ENCODE data around the gene AHI1. TPM values are rescaled to one million over a fixed set of nuclear protein-coding genes. Genes with fewer than 3 reads are reported as not detected.

AHI1 gene
- total RNA-seq, 6 experiments from 2014 or later, result 14.6 to 19.1 (median 17.0) TPM

DNA sequence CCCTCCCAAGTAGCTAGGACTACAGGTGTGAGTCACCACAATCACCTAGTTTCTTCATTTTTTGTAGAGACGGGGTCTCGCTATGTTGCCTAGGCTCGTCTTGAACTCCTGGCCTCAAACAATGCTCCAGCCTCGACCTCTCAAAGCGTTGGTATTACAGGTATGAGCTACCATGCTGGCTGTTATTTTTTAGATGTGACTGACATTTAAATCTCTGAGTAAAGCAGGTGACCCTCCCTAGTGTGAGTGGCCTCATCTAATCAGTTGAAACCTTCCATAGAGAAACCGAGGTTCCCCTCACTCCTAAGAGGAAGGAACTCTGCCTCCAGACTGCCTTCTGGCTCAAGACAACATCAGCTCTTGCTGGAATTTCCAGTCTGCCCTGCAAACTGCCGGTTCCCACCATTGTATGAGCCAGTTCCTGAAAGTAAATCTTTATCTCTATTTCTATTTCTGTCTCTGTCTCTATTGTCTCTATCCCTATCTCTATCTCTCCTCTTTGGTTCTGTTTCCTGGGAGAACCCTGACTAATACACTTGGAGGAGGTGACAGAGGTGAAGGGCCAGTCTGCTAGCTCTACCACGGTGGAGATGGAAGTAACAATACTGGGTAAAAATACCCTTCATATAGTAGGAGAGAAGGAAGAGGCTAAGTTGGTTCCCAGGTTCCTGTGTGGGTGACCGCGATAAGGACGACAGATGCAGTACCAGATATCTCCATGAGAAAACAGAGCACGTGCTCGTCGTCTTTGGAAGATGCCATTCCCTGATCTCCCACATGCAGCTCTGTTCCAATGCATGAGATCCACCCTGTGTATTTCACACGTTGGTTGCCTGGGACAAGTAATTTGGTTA lies 235.4 kb downstream of the AHI1 start:
- Mint-ChIP-seq H3K4me1 (ENCODE audit: low read depth) (peaks cover 8% of the 10 kb centered on the region; the same call in 1 of the 2 replicates), H3K4me3 (no peak overlapping the region), H3K36me3 (ENCODE audit: low read depth) (no peaks in the 10 kb centered on the region), H3K9me3 (no peaks in the 10 kb centered on the region), H3K27ac (no peak overlapping the region), H3K27me3 (ENCODE audit: insufficient read depth) (no peaks in the 10 kb centered on the region; the same call in 1 of the 2 replicates)
- TF ChIP-seq, protein P1, sequence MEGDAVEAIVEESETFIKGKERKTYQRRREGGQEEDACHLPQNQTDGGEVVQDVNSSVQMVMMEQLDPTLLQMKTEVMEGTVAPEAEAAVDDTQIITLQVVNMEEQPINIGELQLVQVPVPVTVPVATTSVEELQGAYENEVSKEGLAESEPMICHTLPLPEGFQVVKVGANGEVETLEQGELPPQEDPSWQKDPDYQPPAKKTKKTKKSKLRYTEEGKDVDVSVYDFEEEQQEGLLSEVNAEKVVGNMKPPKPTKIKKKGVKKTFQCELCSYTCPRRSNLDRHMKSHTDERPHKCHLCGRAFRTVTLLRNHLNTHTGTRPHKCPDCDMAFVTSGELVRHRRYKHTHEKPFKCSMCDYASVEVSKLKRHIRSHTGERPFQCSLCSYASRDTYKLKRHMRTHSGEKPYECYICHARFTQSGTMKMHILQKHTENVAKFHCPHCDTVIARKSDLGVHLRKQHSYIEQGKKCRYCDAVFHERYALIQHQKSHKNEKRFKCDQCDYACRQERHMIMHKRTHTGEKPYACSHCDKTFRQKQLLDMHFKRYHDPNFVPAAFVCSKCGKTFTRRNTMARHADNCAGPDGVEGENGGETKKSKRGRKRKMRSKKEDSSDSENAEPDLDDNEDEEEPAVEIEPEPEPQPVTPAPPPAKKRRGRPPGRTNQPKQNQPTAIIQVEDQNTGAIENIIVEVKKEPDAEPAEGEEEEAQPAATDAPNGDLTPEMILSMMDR (IDR thresholded peaks at IDR 0.05), result no peak
- DNase-seq, result no peak

DNA sequence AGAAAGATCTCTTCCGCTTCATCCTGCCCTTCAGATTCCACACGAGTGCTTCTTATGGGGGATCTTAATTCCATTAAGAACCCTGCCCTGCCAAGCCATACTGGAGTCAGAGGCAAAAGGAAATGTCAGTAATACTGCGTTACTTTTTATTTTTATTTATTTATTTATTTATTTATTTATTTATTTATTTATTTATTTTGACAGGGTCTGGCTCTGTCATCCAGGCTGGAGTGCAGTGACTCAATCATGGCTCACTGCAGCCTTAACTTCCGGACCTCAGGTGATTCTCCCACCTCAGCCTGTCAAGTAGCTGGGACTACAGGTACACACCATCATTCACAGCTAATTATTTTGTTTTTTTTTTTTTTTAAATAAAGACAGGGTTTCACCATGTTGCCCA lies 236.9 kb downstream of the AHI1 start:
- Mint-ChIP-seq H3K27me3 (ENCODE audit: insufficient read depth) (peaks cover 2% of the 10 kb centered on the region), H3K4me3 (no peak overlapping the region)

DNA sequence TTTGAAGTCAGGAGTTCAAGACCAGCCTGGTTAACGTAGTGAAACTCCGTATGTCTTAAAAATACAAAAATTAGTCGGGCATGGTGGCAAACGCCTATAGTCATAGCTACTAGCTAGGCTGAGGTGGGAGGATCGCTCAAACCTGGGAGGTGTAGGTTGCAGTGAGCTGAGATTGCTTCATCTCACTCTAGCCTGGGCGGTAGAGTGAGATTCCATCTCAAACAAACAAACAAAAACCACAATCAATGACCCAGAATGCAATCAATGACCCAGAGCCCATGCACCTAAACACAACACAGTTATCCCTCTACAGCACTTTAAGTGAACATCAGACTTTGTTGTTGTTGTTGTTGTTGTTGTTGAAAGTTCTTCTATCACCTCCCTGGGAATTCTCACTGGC lies 238.6 kb downstream of the AHI1 start:
- Mint-ChIP-seq H3K27me3 (ENCODE audit: insufficient read depth) (peaks cover 6% of the 10 kb centered on the region), H3K36me3 (ENCODE audit: low read depth) (no peaks in the 10 kb centered on the region), H3K4me3 (no peak overlapping the region), H3K4me1 (ENCODE audit: low read depth) (peaks cover 8% of the 10 kb centered on the region; the same call in 1 of the 2 replicates), H3K27ac (no peak overlapping the region), H3K9me3 (no peaks in the 10 kb centered on the region)
- TF ChIP-seq, protein P1 (IDR thresholded peaks at IDR 0.05), result no peak
- no peak for DNase-seq

More for the DNA sequence above, 236.9 kb downstream of the AHI1 start:
- H3K9me3 Mint-ChIP-seq, result no peaks in the 10 kb centered on the region
- peaks cover 8% of the 10 kb centered on the region; the same call in 1 of the 2 replicates for H3K4me1 Mint-ChIP-seq (ENCODE audit: low read depth)
- no peaks in the 10 kb centered on the region for H3K36me3 Mint-ChIP-seq (ENCODE audit: low read depth)
- no peak overlapping the region for H3K27ac Mint-ChIP-seq
- TF ChIP-seq, protein P1 (IDR thresholded peaks at IDR 0.05), result no peak
- DNase-seq, result no peak

DNA sequence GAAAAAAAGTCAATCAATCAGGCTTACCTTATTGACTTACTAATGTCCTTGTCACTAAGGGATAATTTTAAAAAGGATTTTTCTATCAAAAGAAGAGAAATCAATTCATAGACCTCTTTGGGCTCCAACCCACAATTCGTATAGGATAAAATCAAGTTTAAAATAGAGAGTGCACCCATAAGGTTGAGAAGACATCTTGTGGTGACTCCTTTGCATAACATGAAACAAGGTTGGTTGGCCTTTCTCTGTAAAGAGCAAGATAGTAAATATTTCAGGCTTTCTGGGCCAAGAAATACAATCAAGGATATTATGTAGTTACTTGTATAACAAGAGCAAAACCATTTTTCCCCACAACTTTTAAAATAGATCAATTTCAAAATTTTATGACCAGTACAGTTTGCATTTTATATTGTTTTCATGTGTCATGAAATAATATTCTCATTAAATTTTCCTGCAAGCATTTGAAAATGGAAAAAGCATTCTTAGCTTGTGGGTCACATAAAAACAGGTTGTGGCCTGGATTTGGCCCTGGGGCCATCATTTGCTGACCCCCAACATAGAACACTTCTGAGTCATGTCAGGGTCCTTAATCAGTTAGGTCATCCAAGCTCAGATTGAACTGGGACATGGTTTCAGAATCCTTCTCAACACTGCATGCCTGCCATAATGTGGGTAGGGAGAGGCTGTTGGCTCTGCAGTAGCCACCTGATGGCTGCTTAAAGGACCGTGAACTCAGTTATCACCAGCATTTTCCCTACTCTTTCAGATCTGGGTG lies 239.7 kb downstream of the AHI1 start:
- no peaks in the 10 kb centered on the region for H3K9me3 Mint-ChIP-seq
- TF ChIP-seq, protein P1 (IDR thresholded peaks at IDR 0.05), result peak; percentile 55; the same call in 1 of the 2 replicates
- H3K4me1 Mint-ChIP-seq (ENCODE audit: low read depth), result peaks cover 8% of the 10 kb centered on the region; the same call in 1 of the 2 replicates
- no peak for DNase-seq
- no peaks in the 10 kb centered on the region for H3K36me3 Mint-ChIP-seq (ENCODE audit: low read depth)
- no peak overlapping the region for H3K27ac Mint-ChIP-seq
- no peak overlapping the region for H3K4me3 Mint-ChIP-seq
- peaks cover 6% of the 10 kb centered on the region for H3K27me3 Mint-ChIP-seq (ENCODE audit: insufficient read depth)

DNA sequence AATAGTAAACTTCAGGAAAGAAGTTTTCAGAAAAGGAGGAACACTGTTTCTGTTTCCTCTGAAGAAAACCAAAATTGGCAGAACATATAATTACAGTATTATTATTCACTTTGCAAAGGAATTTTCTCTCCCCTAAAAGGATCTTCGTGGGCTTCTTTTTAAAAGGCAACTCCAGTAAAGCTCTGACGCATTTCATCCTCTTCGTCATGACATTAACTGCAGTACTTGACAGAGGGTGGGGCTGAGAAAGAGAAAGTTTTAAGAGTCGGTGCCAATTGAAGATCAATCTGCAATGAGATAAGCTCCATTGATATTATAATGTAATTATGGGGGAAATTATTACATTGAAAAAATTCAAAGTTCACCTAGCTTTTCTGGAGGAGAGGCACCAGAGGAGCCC lies 240.7 kb downstream of the AHI1 start:
- no peak overlapping the region for H3K4me3 Mint-ChIP-seq
- H3K36me3 Mint-ChIP-seq (ENCODE audit: low read depth), result no peaks in the 10 kb centered on the region
- H3K27me3 Mint-ChIP-seq (ENCODE audit: insufficient read depth), result peaks cover 6% of the 10 kb centered on the region
- H3K9me3 Mint-ChIP-seq, result no peaks in the 10 kb centered on the region
- H3K27ac Mint-ChIP-seq, result no peak overlapping the region
- peaks cover 8% of the 10 kb centered on the region; the same call in 1 of the 2 replicates for H3K4me1 Mint-ChIP-seq (ENCODE audit: low read depth)
- DNase-seq, result no peak
- TF ChIP-seq, protein P1 (IDR thresholded peaks at IDR 0.05), result no peak
